ENCODE results near the gene SLC1A3.

Gene SLC1A3

GRCh38 chr5:36664766-36665165 lies 58.4 kb downstream of the SLC1A3 start:
- TF ChIP-seq EP300 (IDR thresholded peaks at IDR 0.05; ENCODE audit: borderline replicate concordance) (peak; percentile 69; the same call in 1 of the 2 replicates), NFIC (IDR thresholded peaks at IDR 0.05) (peak; percentile 66), TCF12 (IDR thresholded peaks at IDR 0.05; ENCODE audit: low read depth) (peak; percentile 56; the same call in 1 of the 2 replicates), YY1 (IDR thresholded peaks at IDR 0.05; ENCODE audit: low read depth) (no peak), TEAD4 (IDR thresholded peaks at IDR 0.05) (peak; percentile 82)
- TF ChIP-seq, protein P1, sequence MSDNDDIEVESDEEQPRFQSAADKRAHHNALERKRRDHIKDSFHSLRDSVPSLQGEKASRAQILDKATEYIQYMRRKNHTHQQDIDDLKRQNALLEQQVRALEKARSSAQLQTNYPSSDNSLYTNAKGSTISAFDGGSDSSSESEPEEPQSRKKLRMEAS (IDR thresholded peaks at IDR 0.05): peak; percentile 14; the same call in 1 of the 2 replicates

GRCh38 chr5:36665628-36666027 lies 59.2 kb downstream of the SLC1A3 start:
- no peak for TF ChIP-seq NFIC (IDR thresholded peaks at IDR 0.05)
- TF ChIP-seq TAF1 (IDR thresholded peaks at IDR 0.05; ENCODE audit: low read depth): no peak
- TF ChIP-seq, protein P1 (IDR thresholded peaks at IDR 0.05): no peak
- no peak for TF ChIP-seq USF1 (IDR thresholded peaks at IDR 0.05)
- TF ChIP-seq EP300 (IDR thresholded peaks at IDR 0.05; ENCODE audit: borderline replicate concordance): no peak
- TF ChIP-seq TEAD4 (IDR thresholded peaks at IDR 0.05): no peak
- no peak for TF ChIP-seq YY1 (IDR thresholded peaks at IDR 0.05; ENCODE audit: low read depth)
- TF ChIP-seq ZBTB7A (IDR thresholded peaks at IDR 0.05; ENCODE audit: low read depth): no peak
- TF ChIP-seq EGR1 (IDR thresholded peaks at IDR 0.05): no peak
- no peak for TF ChIP-seq FOXM1 (IDR thresholded peaks at IDR 0.05; ENCODE audit: borderline replicate concordance, low read depth)

DNA sequence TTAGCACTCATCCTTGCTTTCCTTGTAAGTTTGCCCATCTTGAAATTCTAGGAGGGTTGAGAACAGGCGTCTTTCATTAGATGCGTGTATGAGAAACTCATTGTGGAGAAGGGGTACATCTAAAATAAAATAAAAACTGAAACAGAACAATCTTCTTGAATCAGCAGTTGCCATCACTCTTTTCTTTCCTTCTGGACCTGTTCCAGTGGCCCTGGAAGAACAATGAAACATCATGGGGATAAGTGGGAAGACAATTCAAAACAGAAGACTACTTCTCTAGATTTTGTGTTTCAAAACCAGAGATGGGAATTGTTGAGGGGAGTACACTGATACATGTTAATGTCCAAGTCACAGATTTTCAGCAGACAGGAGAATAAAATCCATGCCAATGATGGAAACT lies 59.9 kb downstream of the SLC1A3 start:
- TF ChIP-seq USF1 (IDR thresholded peaks at IDR 0.05): no peak

- TF ChIP-seq CEBPB (IDR thresholded peaks at IDR 0.05): no peak
- no peak for TF ChIP-seq EGR1 (IDR thresholded peaks at IDR 0.05)
- TF ChIP-seq, protein P1 (IDR thresholded peaks at IDR 0.05): no peak
Observed at GRCh38 chr5:36666986-36667385, 60.6 kb downstream of the SLC1A3 start.

- no peak for TF ChIP-seq EP300 (IDR thresholded peaks at IDR 0.05; ENCODE audit: borderline replicate concordance)
- no peak for TF ChIP-seq EGR1 (IDR thresholded peaks at IDR 0.05)
- TF ChIP-seq USF1 (IDR thresholded peaks at IDR 0.05): no peak
- TF ChIP-seq NFIC (IDR thresholded peaks at IDR 0.05): no peak
- TF ChIP-seq RAD21 (IDR thresholded peaks at IDR 0.05; ENCODE audit: low read depth): no peak
- no peak for TF ChIP-seq TAF1 (IDR thresholded peaks at IDR 0.05; ENCODE audit: low read depth)
- TF ChIP-seq CEBPB (IDR thresholded peaks at IDR 0.05): no peak
- no peak for TF ChIP-seq CREB1 (IDR thresholded peaks at IDR 0.05; ENCODE audit: low read depth)
- TF ChIP-seq TCF12 (IDR thresholded peaks at IDR 0.05; ENCODE audit: low read depth): no peak
- TF ChIP-seq YY1 (IDR thresholded peaks at IDR 0.05; ENCODE audit: low read depth): no peak
- TF ChIP-seq, protein P1 (IDR thresholded peaks at IDR 0.05): no peak
- no peak for TF ChIP-seq REST (IDR thresholded peaks at IDR 0.05; ENCODE audit: low read depth)
- TF ChIP-seq ZBTB7A (IDR thresholded peaks at IDR 0.05; ENCODE audit: low read depth): no peak
- no peak for TF ChIP-seq FOXM1 (IDR thresholded peaks at IDR 0.05; ENCODE audit: borderline replicate concordance, low read depth)
- no peak for TF ChIP-seq TEAD4 (IDR thresholded peaks at IDR 0.05)
Observed at GRCh38 chr5:36667824-36668223, 61.4 kb downstream of the SLC1A3 start.

GRCh38 chr5:36669015-36669651 lies 62.7 kb downstream of the SLC1A3 start:
- TF ChIP-seq RAD21 (IDR thresholded peaks at IDR 0.05; ENCODE audit: low read depth): no peak
- TF ChIP-seq EGR1 (IDR thresholded peaks at IDR 0.05): no peak
- TF ChIP-seq TAF1 (IDR thresholded peaks at IDR 0.05; ENCODE audit: low read depth): no peak
- no peak for TF ChIP-seq REST (IDR thresholded peaks at IDR 0.05; ENCODE audit: low read depth)
- TF ChIP-seq CREB1 (IDR thresholded peaks at IDR 0.05; ENCODE audit: low read depth): no peak
- no peak for TF ChIP-seq FOXM1 (IDR thresholded peaks at IDR 0.05; ENCODE audit: borderline replicate concordance, low read depth)
- no peak for TF ChIP-seq TEAD4 (IDR thresholded peaks at IDR 0.05)
- no peak for TF ChIP-seq NFIC (IDR thresholded peaks at IDR 0.05)
- TF ChIP-seq USF1 (IDR thresholded peaks at IDR 0.05): no peak
- no peak for TF ChIP-seq CEBPB (IDR thresholded peaks at IDR 0.05)
- no peak for TF ChIP-seq ZBTB7A (IDR thresholded peaks at IDR 0.05; ENCODE audit: low read depth)
- no peak for TF ChIP-seq EP300 (IDR thresholded peaks at IDR 0.05; ENCODE audit: borderline replicate concordance)
- TF ChIP-seq, protein P1 (IDR thresholded peaks at IDR 0.05): no peak
- TF ChIP-seq YY1 (IDR thresholded peaks at IDR 0.05; ENCODE audit: low read depth): no peak
- no peak for TF ChIP-seq TCF12 (IDR thresholded peaks at IDR 0.05; ENCODE audit: low read depth)
